Loucy (cell line): ENCODE results near the gene ATG10.

Experiments used
- CTCF ChIP-seq: fragments of 200-600 bp; sonication (generic); conservative IDR thresholded peaks from 2 replicates; pipeline ENCODE4 v1.5.1; 2014; ENCODE audit warnings: mild to moderate bottlenecking, antibody characterized with exemption, low read length
- EZH2phosphoT487 ChIP-seq: fragments of 200-600 bp; IDR thresholded peaks from 2 replicates; pipeline ENCODE4 v1.6.1; 2018; ENCODE audit warnings: antibody characterized with exemption, mild to moderate bottlenecking, moderate library complexity, borderline replicate concordance

- no peak for TF ChIP-seq CTCF
- no peak for TF ChIP-seq EZH2phosphoT487
Measured at GRCh38 chr5:82115858-82116257, 144.0 kb downstream of the ATG10 start.
